GM10266 (cell line): ENCODE data around the gene THSD8.
"Not testable (repeated sequence)": the region's sequence is repeated elsewhere in the genome, so short reads cannot be mapped to it uniquely, and the experiment has no call there.

Source experiments
- DNase-seq: peaks from one replicate; pipeline ENCODE4 v3.0.0; 2012; ENCODE audit errors: extremely low spot score
- CTCF ChIP-seq: IDR thresholded peaks from 2 replicates; pipeline ENCODE4 v1.5.1; 2012; ENCODE audit warnings: mild to moderate bottlenecking, low read depth; ENCODE audit not compliant: control insufficient read depth, insufficient read depth; ENCODE audit errors: missing control alignments

THSD8 gene

GRCh38 chr19:12843328-12843727, 41.5 kb downstream of the THSD8 start:
- no peak for TF ChIP-seq CTCF
- no peak for DNase-seq

- no peak for DNase-seq
- TF ChIP-seq CTCF = no peak
Measured at GRCh38 chr19:12843999-12844732, 42.3 kb downstream of the THSD8 start.

DNA sequence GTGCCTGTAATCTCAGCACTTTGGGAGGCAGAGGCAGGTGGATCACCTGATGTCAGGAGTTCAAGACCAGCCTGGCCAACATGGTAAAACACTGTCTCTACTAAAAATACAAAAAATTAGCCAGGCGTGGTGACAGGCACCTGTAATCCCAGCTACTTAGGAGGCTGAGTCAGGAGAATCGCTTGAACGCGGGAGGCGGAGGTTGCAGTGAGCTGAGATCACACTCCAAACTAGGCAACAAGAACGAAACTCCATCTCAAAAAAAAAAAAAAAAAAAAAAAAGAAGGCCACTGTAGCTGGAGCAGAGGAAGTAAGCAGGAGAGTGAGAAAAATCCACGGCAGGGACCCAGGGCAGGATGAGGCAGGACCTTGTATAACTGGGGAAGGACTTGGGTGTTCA, 44.7 kb downstream of the THSD8 start:
- not testable (repeated sequence) for DNase-seq

- peak; percentile 92 for DNase-seq
- peak; percentile 100 for TF ChIP-seq CTCF
Measured at GRCh38 chr19:12847159-12848139, 45.6 kb downstream of the THSD8 start.
